H1 (cell line): ENCODE measurements around the gene FIGNL1. TPM values are rescaled to one million over a fixed set of nuclear protein-coding genes. Genes with fewer than 3 reads are reported as not detected.

Experiments
- CTCF ChIA-PET: fragments of 300-600 bp; sonication (Branson Sonifier 250); formaldehyde crosslinking; loops from one replicate; lab custom pipeline; 2021; ENCODE audit not compliant: partially characterized antibody; lab: Charles Lee
- POLR2A ChIA-PET: fragments of 300-600 bp; sonication (Branson Sonifier 250); formaldehyde crosslinking; loops from one replicate; lab custom pipeline; 2021; ENCODE audit warnings: inconsistent platforms; ENCODE audit not compliant: partially characterized antibody; lab: Charles Lee
- DNase-seq, 2 experiments: peaks; one replicate each; pipeline versions ENCODE4 v3.0.0 to v3.0.0-alpha.2; 2010 to 2022; ENCODE audit warnings: low spot score in 2 of 2, low read depth in 1 of 2, mixed read lengths in 1 of 2
- FAIRE-seq: peaks from 2 replicates; lab custom pipeline; 2011; peaks lifted over from hg19 to GRCh38; lab: Jason Lieb, UNC
- H2AFZ ChIP-seq: 2 replicates; pipeline ENCODE4 v1.8.1; 2012; ENCODE audit warnings: low read length, inconsistent platforms
- H2AK5ac ChIP-seq: 2 replicates; pipeline ENCODE4 v1.6.1; 2013; ENCODE audit warnings: low read depth, low read length
- H2BK120ac ChIP-seq: replicated peaks from 2 replicates; pipeline ENCODE3; 2013; ENCODE audit warnings: low read depth, low read length, inconsistent platforms
- H2BK12ac ChIP-seq: 2 replicates; pipeline ENCODE4 v1.6.1; 2013; ENCODE audit warnings: low read depth, low read length
- H2BK15ac ChIP-seq: 2 replicates; pipeline ENCODE4 v1.6.1; 2013; ENCODE audit warnings: low read length
- H2BK20ac ChIP-seq: 2 replicates; pipeline ENCODE4 v1.6.1; 2013; ENCODE audit warnings: low read length
- H2BK5ac ChIP-seq: 2 replicates; pipeline ENCODE4 v1.6.1; 2013; ENCODE audit warnings: low read depth, low read length
- H3K14ac ChIP-seq: 2 replicates; pipeline ENCODE4 v1.6.1; 2013; ENCODE audit warnings: inconsistent platforms; ENCODE audit not compliant: insufficient read length
- H3K18ac ChIP-seq: 2 replicates; pipeline ENCODE4 v1.6.1; 2013; ENCODE audit warnings: low read length; ENCODE audit errors: extremely low read depth
- H3K23ac ChIP-seq: 2 replicates; pipeline ENCODE4 v1.6.1; 2013; ENCODE audit warnings: inconsistent platforms; ENCODE audit not compliant: insufficient read length
- H3K23me2 ChIP-seq: 2 replicates; pipeline ENCODE4 v1.6.1; 2013; ENCODE audit warnings: low read depth, low read length
- H3K27ac ChIP-seq: 2 replicates; pipeline ENCODE4 v1.6.1; 2011; ENCODE audit warnings: low read depth, low read length, inconsistent platforms
- H3K27me3 ChIP-seq, 4 experiments: replicated peaks in 1 of 4; 1 replicate in 1 of 4; 2 replicates in 3 of 4; pipeline versions ENCODE4 v1.6.1 to v1.8.1; 2011 to 2013; ENCODE audit warnings: low read length in 3 of 4, mild to moderate bottlenecking in 3 of 4, inconsistent platforms in 2 of 4, mixed read lengths in 2 of 4, moderate library complexity in 1 of 4; ENCODE audit not compliant: control insufficient read depth in 3 of 4, insufficient read depth in 3 of 4; ENCODE audit errors: extremely low read depth in 1 of 4
- H3K36me3 ChIP-seq, 4 experiments: 2 replicates each; pipeline versions ENCODE4 v1.6.1 to v1.8.1; 2011 to 2013; ENCODE audit warnings: mild to moderate bottlenecking in 4 of 4, low read length in 3 of 4, moderate library complexity in 2 of 4, control low read depth in 1 of 4, inconsistent platforms in 1 of 4; ENCODE audit not compliant: insufficient read depth in 4 of 4, control insufficient read depth in 2 of 4
- H3K4ac ChIP-seq: replicated peaks from 2 replicates; pipeline ENCODE3; 2013; ENCODE audit warnings: low read length, low read depth, mixed read lengths, inconsistent platforms; ENCODE audit not compliant: insufficient read length
- H3K4me1 ChIP-seq, 4 experiments: replicated peaks in 1 of 4; 1 replicate in 1 of 4; 2 replicates in 3 of 4; pipeline versions ENCODE4 v1.6.1 to v1.8.1; 2011 to 2013; ENCODE audit warnings: low read length in 3 of 4, inconsistent platforms in 2 of 4, mixed read lengths in 1 of 4; ENCODE audit not compliant: insufficient read depth in 4 of 4, control insufficient read depth in 3 of 4
- H3K4me2 ChIP-seq, 2 experiments: 2 replicates each; pipeline versions ENCODE4 v1.6.1 to v1.8.1; 2011 to 2013; ENCODE audit warnings: low read depth in 2 of 2, low read length in 2 of 2, control low read depth in 1 of 2, inconsistent platforms in 1 of 2, mild to moderate bottlenecking in 1 of 2; ENCODE audit not compliant: insufficient read depth in 1 of 2
- H3K4me3 ChIP-seq, 4 experiments: fragments of 200-600, 300-600 bp in 1 of 4; sonication (generic), shearing (Covaris generic), sonication (Bioruptor Twin) in 1 of 4; 2 replicates each; pipeline versions ENCODE4 v1.5.1 to v1.8.1; 2011 to 2016; ENCODE audit warnings: low read length in 4 of 4, low read depth in 3 of 4, control low read depth in 2 of 4, inconsistent platforms in 2 of 4, mild to moderate bottlenecking in 2 of 4, mixed read lengths in 1 of 4, moderate library complexity in 1 of 4; ENCODE audit not compliant: insufficient read depth in 2 of 4; ENCODE audit errors: extremely low read depth in 1 of 4
- H3K56ac ChIP-seq: replicated peaks from 2 replicates; pipeline ENCODE3; 2013; ENCODE audit warnings: low read depth, mild to moderate bottlenecking, mixed read lengths, low read length, inconsistent platforms; ENCODE audit not compliant: insufficient read length
- H3K79me1 ChIP-seq: 2 replicates; pipeline ENCODE4 v1.6.1; 2013; ENCODE audit warnings: low read depth, low read length, control low read depth
- H3K79me2 ChIP-seq, 2 experiments: 2 replicates each; pipeline versions ENCODE4 v1.6.1 to v1.8.1; 2012 to 2013; ENCODE audit warnings: low read length in 2 of 2, mild to moderate bottlenecking in 2 of 2, inconsistent platforms in 1 of 2; ENCODE audit not compliant: insufficient read depth in 2 of 2, control insufficient read depth in 1 of 2
- H3K9ac ChIP-seq, 4 experiments: replicated peaks in 1 of 4; 1 replicate in 1 of 4; 2 replicates in 3 of 4; pipeline versions ENCODE4 v1.6.1 to v1.8.1; 2011 to 2013; ENCODE audit warnings: low read depth in 3 of 4, low read length in 3 of 4, control low read depth in 2 of 4, mild to moderate bottlenecking in 2 of 4, moderate library complexity in 2 of 4, inconsistent platforms in 1 of 4; ENCODE audit errors: extremely low read depth in 1 of 4
- H3K9me3 ChIP-seq, 2 experiments: 2 replicates each; pipeline versions ENCODE4 v1.6.1 to v1.8.1; 2012 to 2013; ENCODE audit warnings: mild to moderate bottlenecking in 2 of 2, moderate library complexity in 2 of 2, control low read depth in 1 of 2, inconsistent platforms in 1 of 2, low read depth in 1 of 2, low read length in 1 of 2, mixed read lengths in 1 of 2; ENCODE audit not compliant: insufficient read depth in 2 of 2
- H4K20me1 ChIP-seq, 2 experiments: replicated peaks in 1 of 2; 2 replicates each; pipeline versions ENCODE3 to v1.8.1; 2011 to 2013; ENCODE audit warnings: inconsistent platforms in 2 of 2, low read length in 2 of 2, mild to moderate bottlenecking in 1 of 2; ENCODE audit not compliant: insufficient read depth in 2 of 2, control insufficient read depth in 1 of 2
- H4K5ac ChIP-seq: 2 replicates; pipeline ENCODE4 v1.6.1; 2013; ENCODE audit warnings: low read length, low read depth, mixed read lengths, inconsistent platforms; ENCODE audit not compliant: insufficient read length
- H4K8ac ChIP-seq: 2 replicates; pipeline ENCODE4 v1.8.0; 2013; ENCODE audit warnings: mild to moderate bottlenecking, moderate library complexity, low read length, inconsistent platforms; ENCODE audit not compliant: insufficient read depth; ENCODE audit errors: extremely low read depth
- H4K91ac ChIP-seq: replicated peaks from 2 replicates; pipeline ENCODE3; 2013; ENCODE audit warnings: low read length, mixed read lengths, inconsistent platforms; ENCODE audit not compliant: insufficient read length
- CEBPB ChIP-seq: IDR thresholded peaks from 2 replicates; pipeline ENCODE4 v1.6.1; 2012; ENCODE audit warnings: low read depth, low read length
- CHD1 ChIP-seq: IDR thresholded peaks from 2 replicates; pipeline ENCODE4 v1.6.1; 2012; ENCODE audit warnings: low read depth, low read length, improper control_type of control experiment
- CTCF ChIP-seq, 3 experiments: IDR thresholded peaks; 1 replicate in 2 of 3; 2 replicates in 1 of 3; pipeline versions ENCODE4 v1.5.1 to v1.6.1; 2011; ENCODE audit warnings: low read length in 3 of 3, mild to moderate bottlenecking in 3 of 3, inconsistent platforms in 2 of 3, low read depth in 1 of 3, moderate library complexity in 1 of 3; ENCODE audit not compliant: insufficient read depth in 1 of 3; ENCODE audit errors: control extremely low read depth in 1 of 3
- E2F6 ChIP-seq: IDR thresholded peaks from 2 replicates; pipeline ENCODE4 v1.6.1; 2012; ENCODE audit warnings: inconsistent platforms
- EGR1 ChIP-seq: IDR thresholded peaks from 2 replicates; pipeline ENCODE4 v1.6.1; 2011; ENCODE audit warnings: low read depth, low read length, borderline replicate concordance
- JUND ChIP-seq: IDR thresholded peaks from 2 replicates; pipeline ENCODE4 v1.6.1; 2011; ENCODE audit warnings: mild to moderate bottlenecking, improper control_type of control experiment, low read length
- KDM1A ChIP-seq: fragments of 200-600, 300-600 bp; sonication (generic); IDR thresholded peaks from 2 replicates; pipeline ENCODE4 v1.7.1; 2016; ENCODE audit warnings: mild to moderate bottlenecking, low read length, borderline replicate concordance
- MAFK ChIP-seq: IDR thresholded peaks from 2 replicates; pipeline ENCODE4 v1.6.1; 2012; ENCODE audit warnings: low read depth, mild to moderate bottlenecking, improper control_type of control experiment, low read length
- RNF2 ChIP-seq: fragments of 200-900, 300-1000 bp; sonication (generic); IDR thresholded peaks from 2 replicates; pipeline ENCODE4 v1.7.1; 2016; ENCODE audit warnings: borderline replicate concordance, low read depth, mild to moderate bottlenecking, antibody characterized with exemption, low read length; ENCODE audit not compliant: poor library complexity, severe bottlenecking; ENCODE audit errors: missing control alignments
- RXRA ChIP-seq: IDR thresholded peaks from 2 replicates; pipeline ENCODE4 v1.6.1; 2011; ENCODE audit warnings: low read depth, mild to moderate bottlenecking, low read length, moderate library complexity; ENCODE audit not compliant: insufficient read depth
- TEAD4 ChIP-seq: IDR thresholded peaks from 2 replicates; pipeline ENCODE4 v1.6.1; 2012; ENCODE audit warnings: low read depth, low read length, inconsistent platforms, mixed read lengths
- WGBS, 2 experiments: shearing (Covaris generic) in 1 of 2; methylation state at CpG; one replicate each; pipeline versions ENCODE4 v1.1.6 to v1.1.7; 2013 to 2015; ENCODE audit warnings: low lambda C conversion rate in 2 of 2, mixed read lengths in 2 of 2, inconsistent platforms in 1 of 2, low coverage in 1 of 2, missing lambda C conversion rate in 1 of 2; ENCODE audit not compliant: insufficient replicate concordance in 2 of 2, insufficient coverage in 1 of 2, insufficient read length in 1 of 2; ENCODE audit errors: extremely low coverage in 1 of 2, missing lambda C conversion rate in 1 of 2; 5-methylcytosine and 5-hydroxymethylcytosine counted together
- polyA plus RNA-seq, 7 experiments: library from polyadenylated mRNA; depleted of rRNA in 3 of 7; stranded (reverse) in 5 of 7; unstranded in 2 of 7; fragments of >200 nt in 5 of 7; fragments of 200-250 nt in 2 of 7; gene quantifications; 1 replicate in 5 of 7; 2 replicates in 1 of 7; 4 replicates in 1 of 7; pipeline versions ENCODE4 v1.2.1 to v1.2.3, GENCODE V29; 2011 to 2013; ENCODE audit warnings: missing spikeins in 2 of 7, mixed read lengths in 2 of 7
- total RNA-seq: library from RNA; stranded (reverse); fragmentation: NEBNext Ultra II Directional; extraction: Animal tissue kit (Norgen Biotek cat#: 25700); gene quantifications from 2 replicates; pipeline ENCODE4 v1.2.1, GENCODE V29; 2021

Gene FIGNL1
- total and polyA plus RNA-seq, 2 of the 8 experiments (the other 6 are each of a cell fraction or from before 2014, with no cell fraction given), result 6.5 to 9.9 TPM

- H3K36me3 ChIP-seq, result no peaks in the 10 kb centered on the region
- POLR2A ChIA-PET, result no interaction called here
- no peak overlapping the region for H2BK5ac ChIP-seq
- no peaks in the 10 kb centered on the region for H3K23me2 ChIP-seq
- H3K9me3 ChIP-seq, result no peaks in the 10 kb centered on the region
- no peak overlapping the region for H2AK5ac ChIP-seq
- no peak overlapping the region for H4K91ac ChIP-seq
- H2AFZ ChIP-seq, result no peak overlapping the region
- H3K79me2 ChIP-seq, result no peaks in the 10 kb centered on the region
- no peak overlapping the region for H3K27ac ChIP-seq
- H3K4me2 ChIP-seq, result no peak overlapping the region
- H4K5ac ChIP-seq, result no peak overlapping the region
- no peak overlapping the region for H3K9ac ChIP-seq
- no peak overlapping the region for H3K56ac ChIP-seq
- no peaks in the 10 kb centered on the region for H3K27me3 ChIP-seq
- no peak overlapping the region for H3K18ac ChIP-seq
- no peak overlapping the region for H2BK20ac ChIP-seq
- no peaks in the 10 kb centered on the region for H3K4me1 ChIP-seq
- no peak overlapping the region for H2BK15ac ChIP-seq
- CTCF ChIA-PET, result interaction anchor here (1.2 to 2.5 kb wide), 6 partner anchors 9 to 222 kb away, joined by 3 to 10 read pairs (median 4); no protein-coding TSS in a partner anchor
- H2BK12ac ChIP-seq, result no peak overlapping the region
- H3K4ac ChIP-seq, result no peak overlapping the region
- FAIRE-seq, result no peak
- 81% methylated on average over 2 of the region's 2 CpGs; no CpG with 5 or more reads in 1 of the 2 experiments for WGBS, 2 experiments
- H3K14ac ChIP-seq, result no peak overlapping the region
- DNase-seq, result no peak
- no peak overlapping the region for H2BK120ac ChIP-seq
- H3K79me1 ChIP-seq, result no peaks in the 10 kb centered on the region
- no peaks in the 10 kb centered on the region for H4K20me1 ChIP-seq
- no peak overlapping the region for H4K8ac ChIP-seq
- no peak overlapping the region for H3K4me3 ChIP-seq
- H3K23ac ChIP-seq, result no peak overlapping the region
- TF ChIP-seq KDM1A, result no peak
- no peak for TF ChIP-seq CHD1
- no peak for TF ChIP-seq TEAD4
- no peak for TF ChIP-seq E2F6
- no peak for TF ChIP-seq EGR1
- no peak for TF ChIP-seq CEBPB
- TF ChIP-seq CTCF (IDR thresholded peaks at IDR 0.05; ENCODE audit: control extremely low read depth in 1 of 3, insufficient read depth in 1 of 3, low read depth in 1 of 3, low read length in 3 of 3), result no peak
- TF ChIP-seq JUND, result no peak
- no peak for TF ChIP-seq RNF2
- no peak for TF ChIP-seq RXRA
- TF ChIP-seq MAFK, result no peak
Measured at GRCh38 chr7:50427518-50427917, 22.6 kb downstream of the FIGNL1 start.
